ENCODE results near the gene WASF2. TPM values are rescaled to one million over a fixed set of nuclear protein-coding genes. Genes with fewer than 3 reads are reported as not detected.

Gene WASF2
- total RNA-seq, 2 experiments from 2014 or later, result 106 to 110 TPM

GRCh38 chr1:27379564-27380122, 110.3 kb downstream of the WASF2 start:
- CTCF ChIA-PET, result interaction anchor here (0.6 to 1.1 kb wide), 4 partner anchors 11 to 278 kb away, joined by 3 to 5 read pairs (median 3); partner anchors contain the start of gene MAP3K6
- POLR2A ChIA-PET, result no interaction called here

- POLR2A ChIA-PET, result no interaction called here
Observed at GRCh38 chr1:27377760-27378495, 112.0 kb downstream of the WASF2 start.

GRCh38 chr1:27374362-27375086, 115.4 kb downstream of the WASF2 start, which contains the start of gene FCN3:
TSS of gene FCN3 (minus strand) at chr1:27374824. CDS start at chr1:27374818, 6 bp downstream.
- ChIA-PET POLR2A (no interaction called here), CTCF (interaction anchor here (0.7 kb wide), 1 partner anchor 41 kb away, joined by 3 read pairs; no protein-coding TSS in a partner anchor)

More at GRCh38 chr1:27377760-27378495, 112.0 kb downstream of the WASF2 start:
- CTCF ChIA-PET, result interaction anchor here (1.1 to 1.4 kb wide), 3 partner anchors 9 to 82 kb away, joined by 3 read pairs; no protein-coding TSS in a partner anchor

GRCh38 chr1:27372808-27373690, 116.9 kb downstream of the WASF2 start:
- CTCF ChIA-PET, result interaction anchor here (0.6 to 1.2 kb wide), 5 partner anchors 11 to 621 kb away, joined by 3 read pairs; no protein-coding TSS in a partner anchor
- POLR2A ChIA-PET, result interaction anchor here (0.6 to 0.7 kb wide), 2 partner anchors 285 to 308 kb away, joined by 5 to 11 read pairs; no protein-coding TSS in a partner anchor

- ChIA-PET CTCF (interaction anchor here (0.6 to 2.0 kb wide), 6 partner anchors 10 to 622 kb away, joined by 3 to 6 read pairs (median 3); no protein-coding TSS in a partner anchor), POLR2A (interaction anchor here (0.6 to 0.7 kb wide), 2 partner anchors 286 to 307 kb away, joined by 5 to 11 read pairs; no protein-coding TSS in a partner anchor)
Observed at GRCh38 chr1:27372022-27372807, 117.8 kb downstream of the WASF2 start.

GRCh38 chr1:27368869-27369582, 120.9 kb downstream of the WASF2 start:
- CTCF ChIA-PET, result interaction anchor here (1.1 to 2.1 kb wide), 3 partner anchors 10 to 46 kb away, joined by 3 to 10 read pairs (median 5); no protein-coding TSS in a partner anchor

GRCh38 chr1:27367160-27367650, 122.8 kb downstream of the WASF2 start:
- POLR2A ChIA-PET, result no interaction called here

More at GRCh38 chr1:27368869-27369582, 120.9 kb downstream of the WASF2 start:
- POLR2A ChIA-PET, result no interaction called here

GRCh38 chr1:27366411-27367159, 123.4 kb downstream of the WASF2 start, which contains the start of gene MAP3K6:
TSS of gene MAP3K6 (minus strand) at chr1:27366961. CDS start at chr1:27366597, 364 bp downstream.
- POLR2A ChIA-PET, result interaction anchor here (1.0 to 1.8 kb wide), 3 partner anchors 10 to 46 kb away, joined by 4 to 10 read pairs (median 4); no protein-coding TSS in a partner anchor
- CTCF ChIA-PET, result interaction anchor here (0.9 to 2.9 kb wide), 15 partner anchors 10 to 320 kb away, joined by 3 to 30 read pairs (median 4); partner anchors contain the start of genes GPR3 and SYTL1

More at GRCh38 chr1:27367160-27367650, 122.8 kb downstream of the WASF2 start:
- CTCF ChIA-PET, result interaction anchor here (0.9 to 2.9 kb wide), 10 partner anchors 11 to 320 kb away, joined by 3 to 30 read pairs (median 4); partner anchors contain the start of gene SYTL1

GRCh38 chr1:27366113-27366410, 123.9 kb downstream of the WASF2 start:
- ChIA-PET CTCF (interaction anchor here (0.7 to 2.9 kb wide), 15 partner anchors 9 to 319 kb away, joined by 3 to 30 read pairs (median 4); partner anchors contain the start of genes GPR3 and SYTL1), POLR2A (interaction anchor here (0.6 to 1.8 kb wide), 5 partner anchors 9 to 155 kb away, joined by 3 to 10 read pairs (median 4); no protein-coding TSS in a partner anchor)

GRCh38 chr1:27365372-27366112, 124.4 kb downstream of the WASF2 start:
- CTCF ChIA-PET, result interaction anchor here (0.7 to 2.9 kb wide), 15 partner anchors 9 to 211 kb away, joined by 3 to 30 read pairs (median 4); partner anchors contain the start of genes GPR3, SLC9A1 and SYTL1
- POLR2A ChIA-PET, result interaction anchor here (0.5 to 1.8 kb wide), 9 partner anchors 9 to 156 kb away, joined by 3 to 10 read pairs (median 4); no protein-coding TSS in a partner anchor

- ChIA-PET POLR2A (interaction anchor here (0.5 to 1.8 kb wide), 7 partner anchors 8 to 126 kb away, joined by 3 to 10 read pairs (median 4); no protein-coding TSS in a partner anchor), CTCF (interaction anchor here (0.7 to 2.9 kb wide), 11 partner anchors 8 to 210 kb away, joined by 3 to 30 read pairs (median 4); partner anchors contain the start of genes SLC9A1 and SYTL1)
Observed at GRCh38 chr1:27364696-27365371, 125.1 kb downstream of the WASF2 start.

- ChIA-PET CTCF (interaction anchor here (2.9 kb wide), 1 partner anchor 31 kb away, joined by 9 read pairs; no protein-coding TSS in a partner anchor), POLR2A (no interaction called here)
Observed at GRCh38 chr1:27363766-27364695, 125.9 kb downstream of the WASF2 start.

GRCh38 chr1:27361553-27361952, 128.4 kb downstream of the WASF2 start:
- ChIA-PET CTCF (interaction anchor here (0.9 to 1.5 kb wide), 4 partner anchors 11 to 33 kb away, joined by 3 to 5 read pairs (median 3); no protein-coding TSS in a partner anchor), POLR2A (no interaction called here)
